Astrocyte of the cerebellum (primary cell): ENCODE results near the gene BSPRY.
"Not testable (repeated sequence)": the region's sequence is repeated elsewhere in the genome, so short reads cannot be mapped to it uniquely, and the experiment has no call there.

ENCODE experiments used
- DNase-seq: peaks from one replicate; pipeline ENCODE4 v3.0.0-alpha.2; 2011; ENCODE audit warnings: low read depth
- H3K4me3 ChIP-seq: 2 replicates; pipeline ENCODE4 v1.5.1; 2011; ENCODE audit warnings: mild to moderate bottlenecking, low read depth, low read length, moderate library complexity
- CTCF ChIP-seq: IDR thresholded peaks from 2 replicates; pipeline ENCODE4 v1.5.1; 2012; ENCODE audit warnings: low read length, low read depth, moderate library complexity, mild to moderate bottlenecking; ENCODE audit errors: missing control alignments
- in situ Hi-C: cut with HindIII; loops from 2 replicates; pipeline ENCODE4 v1.10.0; 2017; ENCODE audit warnings: low sequenced_read_pairs

BSPRY gene

DNA sequence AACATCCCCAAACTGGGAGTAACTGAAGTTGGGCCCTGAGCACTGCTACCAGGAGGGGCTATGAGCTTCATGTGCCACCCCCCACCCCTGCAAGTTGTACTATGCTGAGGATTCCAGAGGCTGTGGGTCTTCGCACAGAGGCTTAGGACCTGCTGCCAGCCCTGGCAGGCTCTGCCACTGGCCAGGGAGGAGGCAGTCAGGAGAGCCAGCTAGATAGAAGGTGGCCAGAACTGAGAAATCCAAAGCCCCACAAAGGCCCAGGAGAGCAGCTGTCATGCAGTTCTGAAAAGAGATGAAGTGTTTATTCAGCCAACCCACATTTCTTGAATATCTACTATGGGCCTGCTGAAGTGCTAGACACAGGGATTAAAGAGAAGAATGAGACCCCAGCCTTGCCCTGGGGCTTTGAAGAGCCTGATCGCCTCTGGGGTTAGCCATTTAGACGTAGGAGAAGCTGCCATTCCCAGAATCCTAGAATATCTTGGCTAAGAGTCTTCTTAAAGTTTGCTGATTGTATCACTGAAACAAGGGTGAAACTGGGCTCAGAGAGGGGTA, 50.4 kb downstream of the BSPRY start:
- in situ Hi-C loops = no loop called here
- peak overlapping the region; percentile 90 for H3K4me3 ChIP-seq
- no peak for TF ChIP-seq CTCF
- DNase-seq = no peak

DNA sequence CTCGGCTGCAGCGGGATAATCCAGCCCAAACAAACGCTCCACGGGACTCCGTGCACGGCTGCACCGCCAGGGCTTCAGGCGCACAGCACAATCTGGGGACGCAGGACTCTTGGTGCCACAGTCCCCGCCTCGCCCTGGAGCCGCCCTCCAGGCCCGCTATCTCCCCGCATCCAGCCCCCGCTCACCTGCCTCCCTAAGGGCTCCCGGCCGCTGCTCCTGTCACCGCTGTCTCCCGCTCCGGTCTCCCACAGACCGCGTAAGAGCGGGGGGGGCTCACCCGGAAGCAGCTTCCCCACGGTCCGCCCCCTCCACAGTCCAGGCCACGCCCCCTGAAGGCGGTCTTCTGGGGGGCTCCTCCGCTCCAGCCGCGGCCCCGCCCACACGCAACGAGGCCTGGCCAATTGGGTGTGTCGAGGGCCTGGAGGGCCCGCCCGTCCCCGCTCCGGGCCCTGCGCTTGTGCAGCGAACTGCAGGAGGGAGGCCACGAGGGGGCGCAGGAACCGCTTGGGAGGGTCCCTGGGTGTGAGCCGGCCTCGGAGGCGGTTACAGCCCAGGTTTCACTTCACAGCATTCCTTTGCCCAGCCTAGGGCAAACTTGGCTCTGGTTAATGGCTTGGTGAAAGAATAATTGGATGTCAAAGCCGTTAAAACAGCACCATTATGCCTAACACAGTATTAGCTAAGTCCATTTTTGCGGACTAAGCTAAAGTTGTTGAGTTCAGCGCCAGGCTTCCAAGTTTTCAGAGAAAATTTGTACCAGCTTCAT, 51.9 kb downstream of the BSPRY start, which contains the start of gene ALAD:
ALAD (minus strand) TSS at position 258 of the 766 bp plus-strand sequence. CDS start 7,725 bp downstream, outside the sequence.
- peak; percentile 96 for DNase-seq
- peak; percentile 94 for TF ChIP-seq CTCF
- in situ Hi-C loops = no loop called here
- H3K4me3 ChIP-seq = peak within 1 kb of the TSS; percentile 90

GRCh38 chr9:113403646-113404045, 54.3 kb downstream of the BSPRY start:
- in situ Hi-C loops = no loop called here
- DNase-seq = no peak
- H3K4me3 ChIP-seq = no peak overlapping the region
- TF ChIP-seq CTCF = no peak

DNA sequence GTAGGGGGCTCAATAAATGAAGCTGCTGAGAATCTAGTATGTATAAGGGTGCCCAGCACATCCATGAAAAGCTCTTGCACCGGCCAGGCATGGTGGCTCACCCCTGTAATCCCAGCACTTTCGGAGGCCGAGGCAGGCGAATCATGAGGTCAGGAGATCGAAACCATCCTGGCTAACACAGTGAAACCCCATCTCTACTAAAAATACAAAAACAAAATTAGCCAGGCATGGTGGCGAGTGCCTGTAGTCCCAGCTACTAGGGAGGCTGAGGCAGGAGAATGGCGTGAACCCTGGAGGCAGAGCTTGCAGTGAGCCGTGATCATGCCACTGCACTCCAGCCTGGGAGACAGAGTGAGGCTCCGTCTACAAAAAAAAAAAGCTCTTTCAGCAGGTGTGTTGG, 57.0 kb downstream of the BSPRY start:
- in situ Hi-C loops, DNase-seq, H3K4me3 ChIP-seq: not testable (repeated sequence)

GRCh38 chr9:113406873-113407511, 57.7 kb downstream of the BSPRY start:
- peak; percentile 62 for DNase-seq
- in situ Hi-C loops, H3K4me3 ChIP-seq: not testable (repeated sequence)
- TF ChIP-seq CTCF = peak; percentile 87

GRCh38 chr9:113409481-113409880, 60.1 kb downstream of the BSPRY start:
- no peak for TF ChIP-seq CTCF
- H3K4me3 ChIP-seq = peak overlapping the region; percentile 94
- DNase-seq = no peak
- in situ Hi-C loops = no loop called here

DNA sequence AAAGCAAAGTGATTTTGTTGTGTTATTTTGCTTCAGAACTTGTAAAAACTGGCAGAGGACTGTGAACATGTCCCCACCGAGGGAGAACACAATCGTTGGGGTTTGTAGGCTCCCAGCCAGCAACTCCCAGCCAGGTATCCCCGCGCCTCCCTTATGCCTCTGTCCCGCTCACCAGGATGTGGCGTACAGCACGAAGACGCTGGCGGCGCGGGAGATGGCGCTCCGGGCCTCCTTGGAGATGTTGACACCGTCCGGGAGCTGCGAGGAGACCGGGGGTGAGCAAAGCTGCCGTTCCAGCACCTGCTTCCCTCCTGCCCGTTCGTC, 60.5 kb downstream of the BSPRY start:
- no peak for TF ChIP-seq CTCF
- peak overlapping the region; percentile 94 for H3K4me3 ChIP-seq
- no peak for DNase-seq
- in situ Hi-C loops = no loop called here
